Motor neuron (in vitro differentiated cells): ENCODE data around the gene WDR45B. TPM values are rescaled to one million over a fixed set of nuclear protein-coding genes. Genes with fewer than 3 reads are reported as not detected.
A peak's percentile ranks its signal among the peaks of the same experiment; 100 is the strongest.

Source experiments
- ATAC-seq, 8 experiments: fragments of 200-7000 bp; cut with Tn5 transposase; replicated peaks in 6 of 8; 2 replicates each; pipeline ENCODE4 v1.8.0; 2021; ENCODE audit warnings: mild to moderate bottlenecking in 8 of 8, moderate library complexity in 8 of 8
- H3K27ac ChIP-seq, 2 donors: fragments of 250-450 bp; sonication (Bioruptor Pico); 2 replicates each; pipeline ENCODE4 v1.9.0; 2021; ENCODE audit warnings: antibody characterized with exemption in 2 of 2, mild to moderate bottlenecking in 2 of 2, moderate library complexity in 1 of 2
- H3K4me1 ChIP-seq, 2 donors: fragments of 250-450 bp; sonication (Bioruptor Pico); replicated peaks in 1 of 2; 2 replicates each; pipeline ENCODE4 v1.6.1; 2021; ENCODE audit warnings: antibody characterized with exemption in 2 of 2, mild to moderate bottlenecking in 2 of 2, moderate library complexity in 1 of 2
- H3K4me3 ChIP-seq, 5 donors: fragments of 250-450 bp; sonication (Bioruptor Pico); 2 replicates each; pipeline ENCODE4 v1.9.0; 2021; ENCODE audit warnings: antibody characterized with exemption in 5 of 5, mild to moderate bottlenecking in 5 of 5, moderate library complexity in 4 of 5
- WGBS, 10 experiments: fragments of 450-650 bp; shearing (Covaris generic); methylation state at CpG; one replicate each; pipeline ENCODE4 v1.0.0; 2022; 5-methylcytosine and 5-hydroxymethylcytosine counted together
- in situ Hi-C, 9 experiments: fragments of 400-800 bp; cut with MboI; loops; one replicate each; pipeline ENCODE4 v1.15.0; 2021; ENCODE audit warnings: low sequenced_read_pairs in 9 of 9, low pct_unique_long_range_greater_than_20kb in 2 of 9; ENCODE audit not compliant: unreplicated experiment in 9 of 9
- total RNA-seq, 8 experiments: library from RNA; unstranded; fragments of 300-600 nt; gene quantifications; 2 replicates each; pipeline versions ENCODE4 v1.2.3 to v1.2.4, GENCODE V29; 2022

WDR45B gene
- total RNA-seq, 8 experiments from 2014 or later = 48.7 to 91.4 (median 64.3) TPM

GRCh38 chr17:82598256-82599119 is 49.8 kb downstream of the WDR45B start:
- Histone ChIP-seq H3K4me1 (peaks cover 4 to 6% of the 10 kb centered on the region in 2 donors), H3K27ac (no peak overlapping the region), H3K4me3 (no peak overlapping the region)
- ATAC-seq = peak in 2 of 8 experiments; percentile 59 to 88
- in situ Hi-C loops = no loop called here
- WGBS, 10 experiments = 56 to 100% (median 92%) methylated on average over 1 to 16 of the region's 23 CpGs; no CpG with 5 or more reads in 1 of the 10 experiments

DNA sequence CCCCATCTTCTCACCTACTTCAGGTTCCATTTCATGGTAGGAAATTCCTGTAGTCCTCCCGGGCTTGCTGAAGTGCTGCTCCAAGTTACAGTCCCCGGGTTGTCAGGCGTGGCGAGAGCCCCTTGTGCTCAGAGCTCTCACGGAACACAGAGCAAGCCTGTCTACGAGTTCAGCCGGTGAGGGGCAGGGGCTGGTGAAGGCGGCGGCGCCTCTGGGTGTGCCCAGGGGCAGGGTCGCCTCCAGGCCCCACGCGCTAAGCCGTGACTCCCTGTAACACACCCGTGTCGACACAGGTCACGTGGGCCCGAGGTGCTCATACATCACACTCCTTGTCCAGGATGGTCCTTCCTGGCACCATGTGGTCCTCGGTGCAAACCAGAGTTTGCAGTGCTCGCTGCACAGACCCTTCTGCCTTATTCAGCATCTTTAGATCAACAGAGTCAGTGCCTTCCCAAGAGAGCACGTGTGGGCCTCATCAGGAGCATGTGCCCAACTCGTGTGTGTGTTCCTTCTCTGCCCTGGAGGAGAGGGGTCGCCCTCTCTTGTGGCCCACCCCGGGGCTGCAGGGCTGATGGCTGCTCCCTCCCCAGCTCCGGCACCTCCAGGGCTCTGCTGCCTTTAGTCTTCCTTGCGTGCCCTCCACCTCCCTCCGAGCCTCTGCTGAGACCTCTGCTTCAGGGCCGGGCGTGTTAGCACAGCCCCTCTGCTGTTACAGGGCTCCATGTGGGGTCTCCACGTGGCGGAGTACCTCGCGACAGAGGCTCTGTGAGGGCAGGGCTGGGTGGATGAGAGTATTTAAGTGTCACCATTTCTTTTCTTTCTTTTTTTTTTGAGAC is 51.2 kb downstream of the WDR45B start:
- no peak overlapping the region for H3K4me3 ChIP-seq
- peaks cover 8 to 9% of the 10 kb centered on the region in 2 donors for H3K4me1 ChIP-seq
- no peak overlapping the region for H3K27ac ChIP-seq
- ATAC-seq = no peak
- 30 to 100% (median 97%) methylated on average over 2 to 11 of the region's 33 CpGs; no CpG with 5 or more reads in 4 of the 10 experiments for WGBS, 10 experiments
- in situ Hi-C loops = no loop called here

- ATAC-seq = no peak
- WGBS, 10 experiments = 80 to 96% (median 83%) methylated on average over 1 to 10 of the region's 16 CpGs; no CpG with 5 or more reads in 5 of the 10 experiments
- no peak overlapping the region for H3K27ac ChIP-seq
- in situ Hi-C loops = no loop called here
- peaks cover 8 to 9% of the 10 kb centered on the region in 2 donors for H3K4me1 ChIP-seq
- no peak overlapping the region for H3K4me3 ChIP-seq
Observed at GRCh38 chr17:82596296-82596695, 51.9 kb downstream of the WDR45B start.

DNA sequence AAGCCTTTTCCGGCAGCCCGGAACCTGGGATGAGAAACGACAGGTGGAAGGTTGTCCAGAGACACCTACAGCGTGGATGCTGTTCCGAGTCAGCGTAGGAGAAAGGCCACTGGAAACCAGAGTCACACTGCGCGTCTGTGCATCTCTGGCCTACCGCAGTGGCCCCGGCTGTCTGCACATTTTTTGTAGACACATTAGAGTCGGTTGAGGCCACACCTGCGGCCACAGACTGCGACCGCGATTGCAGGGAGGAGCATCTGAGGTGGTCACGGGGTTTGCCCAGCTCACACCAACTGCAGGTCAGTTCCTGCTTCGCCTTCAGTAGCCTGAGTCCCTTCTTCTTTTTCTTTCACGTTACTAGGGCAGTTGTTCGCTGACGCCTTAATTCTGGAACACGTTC is 52.4 kb downstream of the WDR45B start:
- in situ Hi-C loops = no loop called here
- H3K4me1 ChIP-seq = peaks cover 8 to 9% of the 10 kb centered on the region in 2 donors
- 90% methylated on average over 4 to 8 of the region's 21 CpGs; no CpG with 5 or more reads in 7 of the 10 experiments for WGBS, 10 experiments
- no peak for ATAC-seq
- H3K27ac ChIP-seq = no peak overlapping the region
- no peak overlapping the region for H3K4me3 ChIP-seq

DNA sequence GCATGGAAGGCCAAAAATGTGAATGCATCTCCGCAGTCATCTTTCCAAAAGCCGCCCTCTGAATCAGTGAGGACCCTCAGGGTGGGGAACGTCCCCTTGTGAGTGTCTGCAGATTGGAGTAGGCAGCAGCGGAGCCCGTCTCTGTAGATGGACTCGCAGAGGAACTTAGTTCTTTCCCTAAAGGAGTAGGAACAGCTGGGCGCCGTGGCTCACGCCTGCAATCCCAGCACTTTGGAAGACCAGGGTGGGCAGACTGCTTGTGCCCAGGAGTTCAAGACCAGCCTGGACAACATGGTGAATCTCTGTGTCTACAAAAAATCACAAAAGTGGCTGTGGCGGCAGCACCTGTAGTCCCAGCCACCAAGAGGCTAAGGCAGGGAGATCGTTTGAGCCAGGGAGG is 53.7 kb downstream of the WDR45B start:
- H3K4me3 ChIP-seq = no peak overlapping the region
- 80 to 100% (median 96%) methylated on average over 1 to 9 of the region's 11 CpGs; no CpG with 5 or more reads in 3 of the 10 experiments for WGBS, 10 experiments
- no peak for ATAC-seq
- in situ Hi-C loops = no loop called here
- peaks cover 8 to 9% of the 10 kb centered on the region in 2 donors for H3K4me1 ChIP-seq
- no peak overlapping the region for H3K27ac ChIP-seq

DNA sequence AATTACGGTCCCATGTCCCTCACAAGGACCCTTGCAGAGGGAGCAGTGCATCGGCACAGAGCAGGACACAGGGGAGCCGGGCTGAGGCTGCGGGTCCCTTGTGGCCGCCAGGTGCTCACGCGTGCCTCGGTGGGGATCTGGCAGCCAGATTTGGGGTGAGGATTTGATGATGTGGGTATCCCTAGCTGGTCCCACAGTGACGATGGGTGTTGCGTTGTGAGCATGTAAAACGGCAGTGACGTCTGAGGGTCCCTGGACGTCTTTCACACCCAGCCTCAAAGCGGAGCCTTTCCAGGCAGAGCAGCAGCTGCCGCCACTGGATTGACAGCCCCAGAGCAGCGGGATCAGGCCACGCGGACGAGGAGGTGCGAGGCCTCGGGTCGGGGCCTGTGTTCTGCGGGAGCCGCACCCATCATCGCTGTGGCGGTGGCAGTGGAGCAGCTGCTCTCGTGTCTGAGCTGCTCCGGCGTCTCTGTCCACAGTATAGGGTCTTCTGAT is 54.6 kb downstream of the WDR45B start:
- in situ Hi-C loops = no loop called here
- WGBS, 10 experiments = 65 to 80% (median 68%) methylated on average over 1 to 7 of the region's 29 CpGs; no CpG with 5 or more reads in 7 of the 10 experiments
- Histone ChIP-seq H3K27ac (peak overlapping the region; percentile 60 to 67), H3K4me1 (peaks cover 8 to 9% of the 10 kb centered on the region in 2 donors), H3K4me3 (peak overlapping the region; percentile 12 to 21 (median 13))
- ATAC-seq = peak in 4 of 8 experiments; percentile 7 to 20 (median 16)

- peak overlapping the region; percentile 60 to 67 for H3K27ac ChIP-seq
- ATAC-seq = peak; percentile 14 to 70 (median 64)
- H3K4me1 ChIP-seq = peaks cover 8 to 9% of the 10 kb centered on the region in 2 donors
- 0 to 90% (median 80%) methylated on average over 2 to 9 of the region's 29 CpGs; no CpG with 5 or more reads in 3 of the 10 experiments for WGBS, 10 experiments
- in situ Hi-C loops = no loop called here
- peak overlapping the region; percentile 12 to 21 (median 13) for H3K4me3 ChIP-seq
Observed at GRCh38 chr17:82592767-82593589, 55.3 kb downstream of the WDR45B start.

GRCh38 chr17:82592289-82592766 is 55.9 kb downstream of the WDR45B start:
- Histone ChIP-seq H3K4me1 (peaks cover 8 to 9% of the 10 kb centered on the region in 2 donors), H3K27ac (no peak overlapping the region), H3K4me3 (no peak overlapping the region)
- 45 to 100% (median 83%) methylated on average over 1 to 4 of the region's 9 CpGs; no CpG with 5 or more reads in 3 of the 10 experiments for WGBS, 10 experiments
- peak in 3 of 8 experiments; percentile 4 to 77 (median 67) for ATAC-seq
- in situ Hi-C loops = no loop called here

DNA sequence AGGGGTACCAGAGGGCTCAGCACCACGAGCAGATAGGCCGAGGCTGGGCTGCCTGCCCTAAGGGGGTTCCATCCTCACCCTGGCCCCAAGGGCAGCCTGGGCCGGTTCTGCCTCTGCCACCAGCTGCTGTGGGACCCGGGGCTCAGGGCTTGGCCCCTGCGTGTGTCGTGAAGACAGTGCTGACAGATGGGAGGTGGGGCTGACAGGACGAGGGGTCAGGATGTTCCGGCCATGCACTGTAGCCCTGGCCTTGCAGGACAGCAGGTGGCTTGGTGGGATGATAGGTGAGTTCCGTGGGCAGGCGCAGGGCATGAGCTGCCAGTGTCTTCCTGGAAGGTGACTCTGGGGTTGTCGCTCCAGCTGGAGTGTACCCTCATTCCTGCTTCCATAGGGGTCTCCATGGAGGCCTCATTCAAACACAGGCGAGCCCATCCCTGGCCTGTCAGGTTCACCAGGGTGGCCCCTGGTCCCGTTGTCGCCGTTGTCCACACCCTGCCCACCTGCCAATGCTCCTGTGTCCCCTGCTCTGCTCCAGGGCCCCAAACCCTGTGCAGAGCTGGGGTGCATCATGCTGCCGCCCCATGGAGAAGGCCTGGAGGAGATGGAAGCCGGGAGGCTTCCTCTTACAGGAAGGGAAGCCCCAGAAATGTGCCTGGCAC is 57.2 kb downstream of the WDR45B start:
- WGBS, 10 experiments = 30 to 94% (median 63%) methylated on average over 3 to 4 of the region's 17 CpGs; no CpG with 5 or more reads in 6 of the 10 experiments
- no peak overlapping the region for H3K4me3 ChIP-seq
- in situ Hi-C loops = no loop called here
- H3K27ac ChIP-seq = no peak overlapping the region
- peak in 2 of 8 experiments; percentile 7 to 8 for ATAC-seq
- peaks cover 8 to 9% of the 10 kb centered on the region in 2 donors for H3K4me1 ChIP-seq

DNA sequence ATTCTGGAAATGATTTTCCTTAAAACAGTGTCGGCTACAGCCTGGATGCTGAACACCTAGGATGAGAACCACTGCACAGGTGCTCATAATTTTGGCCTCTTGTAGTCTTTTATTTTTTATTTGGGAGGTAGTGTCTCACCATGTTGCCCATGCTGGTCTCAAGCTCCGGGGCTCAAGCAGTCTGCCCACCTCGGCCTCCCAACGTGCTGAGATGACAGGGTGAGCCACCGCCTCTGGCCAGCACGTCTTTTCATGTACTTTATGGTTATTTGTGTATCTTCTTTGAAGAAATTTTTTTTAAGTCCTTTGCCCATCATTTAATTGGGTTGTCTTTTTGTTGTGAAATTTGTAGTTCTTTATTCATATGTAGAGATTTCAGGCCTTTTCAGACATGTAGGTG is 58.0 kb downstream of the WDR45B start:
- in situ Hi-C loops = no loop called here
- WGBS, 10 experiments = 81 to 100% (median 97%) methylated on average over 1 to 6 of the region's 6 CpGs; no CpG with 5 or more reads in 5 of the 10 experiments
- H3K4me3 ChIP-seq = no peak overlapping the region
- ATAC-seq = no peak
- peaks cover 8 to 9% of the 10 kb centered on the region in 2 donors for H3K4me1 ChIP-seq
- no peak overlapping the region for H3K27ac ChIP-seq

DNA sequence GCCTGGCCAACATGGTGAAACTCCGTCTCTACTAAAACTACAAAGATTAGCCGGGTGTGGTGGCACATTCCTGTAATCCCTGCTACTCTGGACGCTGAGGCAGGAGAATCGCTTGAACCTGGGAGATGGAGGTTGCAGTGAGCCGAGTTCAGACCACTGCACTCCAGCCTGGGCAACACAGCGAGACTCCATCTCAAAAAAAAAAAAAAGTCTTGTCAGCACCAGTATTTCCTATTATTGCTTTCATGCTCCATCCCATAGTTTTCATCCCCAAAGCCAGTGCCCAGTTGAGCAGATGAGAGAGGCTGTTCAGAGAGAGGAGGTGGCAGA is 58.4 kb downstream of the WDR45B start:
- in situ Hi-C loops = no loop called here
- H3K4me3 ChIP-seq = no peak overlapping the region
- WGBS, 10 experiments = 38 to 100% (median 83%) methylated on average over 1 to 4 of the region's 6 CpGs; no CpG with 5 or more reads in 4 of the 10 experiments
- H3K27ac ChIP-seq = no peak overlapping the region
- ATAC-seq = no peak
- H3K4me1 ChIP-seq = peaks cover 8 to 9% of the 10 kb centered on the region in 2 donors
